ENCODE measurements around the gene DNAJC25. TPM values are rescaled to one million over a fixed set of nuclear protein-coding genes. Genes with fewer than 3 reads are reported as not detected.

Gene DNAJC25
- total RNA-seq, 1 donor from 2014 or later = 6.9 TPM

GRCh38 chr9:111659691-111660090, 28.6 kb downstream of the DNAJC25 start:
- Mint-ChIP-seq H3K4me1 (ENCODE audit: low read depth) (peaks cover 21% of the 10 kb centered on the region), H3K27ac (ENCODE audit: unreplicated experiment) (no peak overlapping the region), H3K9me3 (ENCODE audit: low read depth) (no peaks in the 10 kb centered on the region), H3K27me3 (ENCODE audit: low read depth) (no peaks in the 10 kb centered on the region), H3K36me3 (ENCODE audit: low read depth) (peaks cover 6% of the 10 kb centered on the region), H3K4me3 (ENCODE audit: unreplicated experiment) (no peak overlapping the region)
- no peak for DNase-seq (ENCODE audit: low spot score)
- no peak for TF ChIP-seq CTCF (IDR thresholded peaks at IDR 0.05)

- peak within 1 kb of the TSS; percentile 91 for H3K27ac Mint-ChIP-seq (ENCODE audit: unreplicated experiment)
- peaks cover 21% of the 10 kb centered on the region for H3K4me1 Mint-ChIP-seq (ENCODE audit: low read depth)
- TF ChIP-seq CTCF (IDR thresholded peaks at IDR 0.05) = no peak
- H3K4me3 Mint-ChIP-seq (ENCODE audit: unreplicated experiment) = peak within 1 kb of the TSS; percentile 99
- peaks cover 8% of the 10 kb centered on the region for H3K36me3 Mint-ChIP-seq (ENCODE audit: low read depth)
- no peaks in the 10 kb centered on the region for H3K9me3 Mint-ChIP-seq (ENCODE audit: low read depth)
- DNase-seq (ENCODE audit: low spot score) = no peak
- no peaks in the 10 kb centered on the region for H3K27me3 Mint-ChIP-seq (ENCODE audit: low read depth)
These were observed 30.1 kb downstream of the DNAJC25 start, which contains the start of gene GNG10 for GRCh38 chr9:111661150-111661801. GNG10 (plus strand) TSS chr9:111661605; CDS start chr9:111661635, 30 bp downstream.

GRCh38 chr9:111661802-111662521, 30.8 kb downstream of the DNAJC25 start:
- no peak for DNase-seq (ENCODE audit: low spot score)
- no peak for TF ChIP-seq CTCF (IDR thresholded peaks at IDR 0.05)
- peaks cover 8% of the 10 kb centered on the region for H3K36me3 Mint-ChIP-seq (ENCODE audit: low read depth)
- H3K4me3 Mint-ChIP-seq (ENCODE audit: unreplicated experiment) = peak overlapping the region; percentile 99
- H3K27ac Mint-ChIP-seq (ENCODE audit: unreplicated experiment) = peak overlapping the region; percentile 91
- H3K27me3 Mint-ChIP-seq (ENCODE audit: low read depth) = no peaks in the 10 kb centered on the region
- H3K9me3 Mint-ChIP-seq (ENCODE audit: low read depth) = no peaks in the 10 kb centered on the region
- H3K4me1 Mint-ChIP-seq (ENCODE audit: low read depth) = peaks cover 21% of the 10 kb centered on the region

GRCh38 chr9:111662576-111663300, 31.6 kb downstream of the DNAJC25 start:
- H3K4me3 Mint-ChIP-seq (ENCODE audit: unreplicated experiment) = peak overlapping the region; percentile 99
- H3K9me3 Mint-ChIP-seq (ENCODE audit: low read depth) = no peaks in the 10 kb centered on the region
- H3K27me3 Mint-ChIP-seq (ENCODE audit: low read depth) = no peaks in the 10 kb centered on the region
- H3K4me1 Mint-ChIP-seq (ENCODE audit: low read depth) = peaks cover 21% of the 10 kb centered on the region
- H3K36me3 Mint-ChIP-seq (ENCODE audit: low read depth) = peaks cover 10% of the 10 kb centered on the region
- peak overlapping the region; percentile 91 for H3K27ac Mint-ChIP-seq (ENCODE audit: unreplicated experiment)
- no peak for TF ChIP-seq CTCF (IDR thresholded peaks at IDR 0.05)
- DNase-seq (ENCODE audit: low spot score) = no peak

- Mint-ChIP-seq H3K4me3 (ENCODE audit: unreplicated experiment) (no peak overlapping the region), H3K27me3 (ENCODE audit: low read depth) (no peaks in the 10 kb centered on the region), H3K27ac (ENCODE audit: unreplicated experiment) (peak overlapping the region; percentile 60), H3K4me1 (ENCODE audit: low read depth) (peaks cover 21% of the 10 kb centered on the region), H3K9me3 (ENCODE audit: low read depth) (no peaks in the 10 kb centered on the region), H3K36me3 (ENCODE audit: low read depth) (peaks cover 10% of the 10 kb centered on the region)
- TF ChIP-seq CTCF (IDR thresholded peaks at IDR 0.05) = no peak
- DNase-seq (ENCODE audit: low spot score) = no peak
These were observed 32.2 kb downstream of the DNAJC25 start for GRCh38 chr9:111663301-111663823.

Measured in chondrocyte (in vitro differentiated cells).